Adrenal gland (tissue), 12 donors: ENCODE data around the gene PGBD2. TPM values are rescaled to one million over a fixed set of nuclear protein-coding genes. Genes with fewer than 3 reads are reported as not detected.
"Not testable (repeated sequence)": the region's sequence is repeated elsewhere in the genome, so short reads cannot be mapped to it uniquely, and the experiment has no call there.

Source experiments
- DNase-seq, 7 donors: peaks; one replicate each; pipeline ENCODE4 v3.0.0-alpha.2; 2019 to 2020
- H3K27ac ChIP-seq, 5 donors: fragments of 200-600 bp; sonication (generic) in 4 of 5; 1 replicate in 3 of 5; 2 replicates in 2 of 5; pipeline versions ENCODE4 v1.5.1 to v1.8.0; 2016 to 2020; ENCODE audit warnings: mild to moderate bottlenecking in 1 of 5
- H3K27me3 ChIP-seq: fragments of 200-600 bp; 2 replicates; pipeline ENCODE4 v1.8.0; 2021
- H3K36me3 ChIP-seq, 2 donors: fragments of 200-600 bp; replicated peaks in 1 of 2; 1 replicate in 1 of 2; 2 replicates in 1 of 2; pipeline versions ENCODE4 v1.5.1 to v1.8.0; 2018 to 2022
- H3K4me1 ChIP-seq, 2 donors: fragments of 200-600 bp; replicated peaks in 1 of 2; 1 replicate in 1 of 2; 2 replicates in 1 of 2; pipeline versions ENCODE4 v1.5.1 to v1.8.0; 2018 to 2021
- H3K4me3 ChIP-seq, 4 donors: fragments of 200-600 bp; sonication (generic) in 3 of 4; one replicate each; pipeline ENCODE4 v1.5.1; 2016 to 2018
- H3K9me3 ChIP-seq, 3 donors: fragments of 200-600 bp; sonication (generic) in 1 of 3; replicated peaks in 1 of 3; 1 replicate in 2 of 3; 2 replicates in 1 of 3; pipeline versions ENCODE4 v1.5.1 to v1.8.0; 2016 to 2021
- CTCF ChIP-seq, 6 experiments: fragments of 450-650 bp in 4 of 6; fragments of 200-600 bp in 2 of 6; sonication (generic) in 1 of 6; IDR thresholded peaks; 1 replicate in 5 of 6; 2 replicates in 1 of 6; pipeline versions ENCODE4 v1.5.1 to v1.8.0; 2016 to 2021; ENCODE audit warnings: antibody characterized with exemption in 6 of 6, mild to moderate bottlenecking in 2 of 6, moderate library complexity in 1 of 6
- POLR2A ChIP-seq, 2 donors: fragments of 450-650 bp; IDR thresholded peaks; one replicate each; pipeline ENCODE4 v1.6.1; 2017; ENCODE audit warnings: antibody characterized with exemption in 2 of 2, mild to moderate bottlenecking in 2 of 2, moderate library complexity in 1 of 2
- WGBS, 4 donors: extraction: QIAGEN DNeasy Blood & Tissue Kit in 2 of 4; methylation state at CpG; one replicate each; pipeline versions ENCODE4 v1.1.5 to v1.1.7; 2013 to 2017; 5-methylcytosine and 5-hydroxymethylcytosine counted together
- intact Hi-C, 2 donors: fragments of 100-400 bp; cut with DNase I; formaldehyde crosslinking; loops; one replicate each; pipeline versions ENCODE4 v1.14.1 to v1.15.0; 2022 to 2023
- polyA plus RNA-seq, 3 donors: library from polyadenylated mRNA; stranded (reverse); fragments of 200-250 nt in 2 of 3; fragments of 350-450 nt in 1 of 3; fragmentation: Illumina TruSeq in 1 of 3; extraction: RNeasy Lipid Tissue Mini Kit (QIAGEN cat#74804) in 1 of 3; gene quantifications; one replicate each; pipeline ENCODE4 v1.2.3, GENCODE V29; 2013 to 2014
- total RNA-seq, 9 donors: library from RNA; depleted of rRNA in 4 of 9; stranded (reverse); fragments of >200 nt in 4 of 9; fragments of 120-200 nt in 1 of 9; fragmentation: NEBNext Ultra II Directional in 1 of 9; extraction: Animal tissue kit (Norgen Biotek cat#: 25700) in 1 of 9; gene quantifications; one replicate each; pipeline versions ENCODE4 v1.1.0 to v1.2.4, GENCODE V29; 2013 to 2023
- donor health status: healthy with polysubstance abuse.
- donor health status: Bipolar disorder and iron deficiency.
- donor health status: DM: yes; HTN: yes; CAD: no.
- donor health status: DM: no; HTN: no; CAD: no.
- donor health status: DM: no; HTN: no; CAD: no.
- donor health status: DM: yes; HTN: yes; CAD: no.

PGBD2 gene
- total and polyA plus RNA-seq, 12 donors = 1.6 to 9.2 (median 4.6) TPM

- Histone ChIP-seq H3K4me1 (no peaks in the 10 kb centered on the region), H3K9me3 (no peaks in the 10 kb centered on the region), H3K27me3 (no peaks in the 10 kb centered on the region), H3K4me3 (no peak overlapping the region), H3K36me3 (no peaks in the 10 kb centered on the region), H3K27ac (no peak overlapping the region)
- WGBS, 4 donors = 65 to 78% (median 71%) methylated on average over 7 of the region's 7 CpGs
- TF ChIP-seq CTCF (IDR thresholded peaks at IDR 0.05) (no peak), POLR2A (IDR thresholded peaks at IDR 0.05) (no peak)
- intact Hi-C loops = no loop called here
- DNase-seq = no peak
Observed at GRCh38 chr1:248926401-248927182, 20.6 kb downstream of the PGBD2 start.

GRCh38 chr1:248927283-248927682 lies 21.2 kb downstream of the PGBD2 start:
- DNase-seq, H3K9me3 ChIP-seq, H3K4me1 ChIP-seq, H3K36me3 ChIP-seq, H3K4me3 ChIP-seq, H3K27ac ChIP-seq, H3K27me3 ChIP-seq, intact Hi-C loops: not testable (repeated sequence)
- WGBS, 4 donors = 59 to 70% (median 63%) methylated on average over 3 of the region's 3 CpGs

GRCh38 chr1:248928122-248928521 lies 22.1 kb downstream of the PGBD2 start:
- H3K27me3 ChIP-seq, H3K4me1 ChIP-seq, intact Hi-C loops, H3K9me3 ChIP-seq, DNase-seq, H3K27ac ChIP-seq, H3K36me3 ChIP-seq, H3K4me3 ChIP-seq: not testable (repeated sequence)

- H3K4me1 ChIP-seq, intact Hi-C loops, H3K36me3 ChIP-seq, H3K27ac ChIP-seq, H3K27me3 ChIP-seq, H3K4me3 ChIP-seq, H3K9me3 ChIP-seq, DNase-seq: not testable (repeated sequence)
- 94 to 98% (median 95%) methylated on average over 4 of the region's 4 CpGs for WGBS, 4 donors
Observed at GRCh38 chr1:248930037-248930436, 24.0 kb downstream of the PGBD2 start.

- WGBS, 4 donors = 62 to 89% (median 78%) methylated on average over 4 to 7 of the region's 9 CpGs
- H3K4me3 ChIP-seq, intact Hi-C loops, H3K9me3 ChIP-seq, H3K4me1 ChIP-seq, DNase-seq, H3K27me3 ChIP-seq, H3K27ac ChIP-seq, H3K36me3 ChIP-seq: not testable (repeated sequence)
Observed at GRCh38 chr1:248938173-248938809, 32.3 kb downstream of the PGBD2 start.

GRCh38 chr1:248944134-248944999 lies 38.3 kb downstream of the PGBD2 start:
- intact Hi-C loops, H3K27ac ChIP-seq, H3K36me3 ChIP-seq, H3K9me3 ChIP-seq, H3K27me3 ChIP-seq, H3K4me3 ChIP-seq, H3K4me1 ChIP-seq: not testable (repeated sequence)
- DNase-seq = peak in 1 of 7 donors; percentile 78
- 62 to 92% (median 68%) methylated on average over 1 to 39 of the region's 77 CpGs for WGBS, 4 donors

- H3K4me3 ChIP-seq, DNase-seq: not testable (repeated sequence)
- 70 to 85% (median 73%) methylated on average over 8 to 19 of the region's 33 CpGs for WGBS, 4 donors
Observed at GRCh38 chr1:248945000-248945423, 39.0 kb downstream of the PGBD2 start.

GRCh38 chr1:248945453-248945852 lies 39.4 kb downstream of the PGBD2 start:
- H3K36me3 ChIP-seq, H3K27ac ChIP-seq, H3K9me3 ChIP-seq, intact Hi-C loops, H3K27me3 ChIP-seq, H3K4me1 ChIP-seq, H3K4me3 ChIP-seq: not testable (repeated sequence)
- DNase-seq = peak in 4 of 7 donors; percentile 14 to 71 (median 56)
- WGBS, 4 donors = 74 to 88% (median 79%) methylated on average over 7 to 13 of the region's 13 CpGs

More at GRCh38 chr1:248945000-248945423, 39.0 kb downstream of the PGBD2 start:
- intact Hi-C loops, H3K9me3 ChIP-seq, H3K27ac ChIP-seq, H3K36me3 ChIP-seq, H3K27me3 ChIP-seq, H3K4me1 ChIP-seq: not testable (repeated sequence)

- intact Hi-C loops, H3K36me3 ChIP-seq, H3K4me1 ChIP-seq, DNase-seq, H3K27ac ChIP-seq, H3K27me3 ChIP-seq, H3K9me3 ChIP-seq, H3K4me3 ChIP-seq: not testable (repeated sequence)
Observed at GRCh38 chr1:248945856-248946416, 39.9 kb downstream of the PGBD2 start.
